ENCODE measurements around the gene ATP1B2. TPM values are rescaled to one million over a fixed set of nuclear protein-coding genes. Genes with fewer than 3 reads are reported as not detected.

Gene ATP1B2
- total and polyA plus RNA-seq, 2 of the 8 experiments (the other 6 are each of a cell fraction or from before 2014, with no cell fraction given), result 9.1 to 21.0 TPM

DNA sequence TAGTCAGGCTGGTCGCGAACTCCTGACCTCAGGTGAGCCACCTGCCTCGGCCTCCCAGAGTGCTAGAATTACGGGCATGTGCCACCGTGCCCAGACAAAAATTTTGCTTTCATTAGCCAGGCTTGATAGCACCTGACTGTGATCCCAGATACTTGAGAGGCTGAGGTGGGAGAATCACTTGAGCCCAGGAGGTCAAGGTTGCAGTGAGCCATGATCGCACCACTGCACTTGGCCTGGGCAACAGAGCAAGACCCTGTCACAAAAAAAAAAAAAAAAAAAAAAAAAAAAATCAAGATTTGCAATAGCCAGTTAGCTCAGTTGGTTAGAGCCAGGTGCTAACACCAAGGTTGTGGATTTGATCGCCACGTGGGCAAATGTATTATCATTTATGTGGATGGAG lies 29.9 kb upstream of the ATP1B2 start (continued):
- TF ChIP-seq, protein P1, sequence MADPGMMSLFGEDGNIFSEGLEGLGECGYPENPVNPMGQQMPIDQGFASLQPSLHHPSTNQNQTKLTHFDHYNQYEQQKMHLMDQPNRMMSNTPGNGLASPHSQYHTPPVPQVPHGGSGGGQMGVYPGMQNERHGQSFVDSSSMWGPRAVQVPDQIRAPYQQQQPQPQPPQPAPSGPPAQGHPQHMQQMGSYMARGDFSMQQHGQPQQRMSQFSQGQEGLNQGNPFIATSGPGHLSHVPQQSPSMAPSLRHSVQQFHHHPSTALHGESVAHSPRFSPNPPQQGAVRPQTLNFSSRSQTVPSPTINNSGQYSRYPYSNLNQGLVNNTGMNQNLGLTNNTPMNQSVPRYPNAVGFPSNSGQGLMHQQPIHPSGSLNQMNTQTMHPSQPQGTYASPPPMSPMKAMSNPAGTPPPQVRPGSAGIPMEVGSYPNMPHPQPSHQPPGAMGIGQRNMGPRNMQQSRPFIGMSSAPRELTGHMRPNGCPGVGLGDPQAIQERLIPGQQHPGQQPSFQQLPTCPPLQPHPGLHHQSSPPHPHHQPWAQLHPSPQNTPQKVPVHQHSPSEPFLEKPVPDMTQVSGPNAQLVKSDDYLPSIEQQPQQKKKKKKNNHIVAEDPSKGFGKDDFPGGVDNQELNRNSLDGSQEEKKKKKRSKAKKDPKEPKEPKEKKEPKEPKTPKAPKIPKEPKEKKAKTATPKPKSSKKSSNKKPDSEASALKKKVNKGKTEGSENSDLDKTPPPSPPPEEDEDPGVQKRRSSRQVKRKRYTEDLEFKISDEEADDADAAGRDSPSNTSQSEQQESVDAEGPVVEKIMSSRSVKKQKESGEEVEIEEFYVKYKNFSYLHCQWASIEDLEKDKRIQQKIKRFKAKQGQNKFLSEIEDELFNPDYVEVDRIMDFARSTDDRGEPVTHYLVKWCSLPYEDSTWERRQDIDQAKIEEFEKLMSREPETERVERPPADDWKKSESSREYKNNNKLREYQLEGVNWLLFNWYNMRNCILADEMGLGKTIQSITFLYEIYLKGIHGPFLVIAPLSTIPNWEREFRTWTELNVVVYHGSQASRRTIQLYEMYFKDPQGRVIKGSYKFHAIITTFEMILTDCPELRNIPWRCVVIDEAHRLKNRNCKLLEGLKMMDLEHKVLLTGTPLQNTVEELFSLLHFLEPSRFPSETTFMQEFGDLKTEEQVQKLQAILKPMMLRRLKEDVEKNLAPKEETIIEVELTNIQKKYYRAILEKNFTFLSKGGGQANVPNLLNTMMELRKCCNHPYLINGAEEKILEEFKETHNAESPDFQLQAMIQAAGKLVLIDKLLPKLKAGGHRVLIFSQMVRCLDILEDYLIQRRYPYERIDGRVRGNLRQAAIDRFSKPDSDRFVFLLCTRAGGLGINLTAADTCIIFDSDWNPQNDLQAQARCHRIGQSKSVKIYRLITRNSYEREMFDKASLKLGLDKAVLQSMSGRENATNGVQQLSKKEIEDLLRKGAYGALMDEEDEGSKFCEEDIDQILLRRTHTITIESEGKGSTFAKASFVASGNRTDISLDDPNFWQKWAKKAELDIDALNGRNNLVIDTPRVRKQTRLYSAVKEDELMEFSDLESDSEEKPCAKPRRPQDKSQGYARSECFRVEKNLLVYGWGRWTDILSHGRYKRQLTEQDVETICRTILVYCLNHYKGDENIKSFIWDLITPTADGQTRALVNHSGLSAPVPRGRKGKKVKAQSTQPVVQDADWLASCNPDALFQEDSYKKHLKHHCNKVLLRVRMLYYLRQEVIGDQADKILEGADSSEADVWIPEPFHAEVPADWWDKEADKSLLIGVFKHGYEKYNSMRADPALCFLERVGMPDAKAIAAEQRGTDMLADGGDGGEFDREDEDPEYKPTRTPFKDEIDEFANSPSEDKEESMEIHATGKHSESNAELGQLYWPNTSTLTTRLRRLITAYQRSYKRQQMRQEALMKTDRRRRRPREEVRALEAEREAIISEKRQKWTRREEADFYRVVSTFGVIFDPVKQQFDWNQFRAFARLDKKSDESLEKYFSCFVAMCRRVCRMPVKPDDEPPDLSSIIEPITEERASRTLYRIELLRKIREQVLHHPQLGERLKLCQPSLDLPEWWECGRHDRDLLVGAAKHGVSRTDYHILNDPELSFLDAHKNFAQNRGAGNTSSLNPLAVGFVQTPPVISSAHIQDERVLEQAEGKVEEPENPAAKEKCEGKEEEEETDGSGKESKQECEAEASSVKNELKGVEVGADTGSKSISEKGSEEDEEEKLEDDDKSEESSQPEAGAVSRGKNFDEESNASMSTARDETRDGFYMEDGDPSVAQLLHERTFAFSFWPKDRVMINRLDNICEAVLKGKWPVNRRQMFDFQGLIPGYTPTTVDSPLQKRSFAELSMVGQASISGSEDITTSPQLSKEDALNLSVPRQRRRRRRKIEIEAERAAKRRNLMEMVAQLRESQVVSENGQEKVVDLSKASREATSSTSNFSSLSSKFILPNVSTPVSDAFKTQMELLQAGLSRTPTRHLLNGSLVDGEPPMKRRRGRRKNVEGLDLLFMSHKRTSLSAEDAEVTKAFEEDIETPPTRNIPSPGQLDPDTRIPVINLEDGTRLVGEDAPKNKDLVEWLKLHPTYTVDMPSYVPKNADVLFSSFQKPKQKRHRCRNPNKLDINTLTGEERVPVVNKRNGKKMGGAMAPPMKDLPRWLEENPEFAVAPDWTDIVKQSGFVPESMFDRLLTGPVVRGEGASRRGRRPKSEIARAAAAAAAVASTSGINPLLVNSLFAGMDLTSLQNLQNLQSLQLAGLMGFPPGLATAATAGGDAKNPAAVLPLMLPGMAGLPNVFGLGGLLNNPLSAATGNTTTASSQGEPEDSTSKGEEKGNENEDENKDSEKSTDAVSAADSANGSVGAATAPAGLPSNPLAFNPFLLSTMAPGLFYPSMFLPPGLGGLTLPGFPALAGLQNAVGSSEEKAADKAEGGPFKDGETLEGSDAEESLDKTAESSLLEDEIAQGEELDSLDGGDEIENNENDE (IDR thresholded peaks at IDR 0.05; ENCODE audit: insufficient replicate concordance, low read length), result no peak
- TF ChIP-seq, protein P2, sequence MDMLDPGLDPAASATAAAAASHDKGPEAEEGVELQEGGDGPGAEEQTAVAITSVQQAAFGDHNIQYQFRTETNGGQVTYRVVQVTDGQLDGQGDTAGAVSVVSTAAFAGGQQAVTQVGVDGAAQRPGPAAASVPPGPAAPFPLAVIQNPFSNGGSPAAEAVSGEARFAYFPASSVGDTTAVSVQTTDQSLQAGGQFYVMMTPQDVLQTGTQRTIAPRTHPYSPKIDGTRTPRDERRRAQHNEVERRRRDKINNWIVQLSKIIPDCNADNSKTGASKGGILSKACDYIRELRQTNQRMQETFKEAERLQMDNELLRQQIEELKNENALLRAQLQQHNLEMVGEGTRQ (IDR thresholded peaks at IDR 0.05; ENCODE audit: low read length), result no peak
- TF ChIP-seq BACH1 (IDR thresholded peaks at IDR 0.05; ENCODE audit: low read length), result no peak
- TF ChIP-seq SP2 (IDR thresholded peaks at IDR 0.05; ENCODE audit: low read length), result no peak
- TF ChIP-seq CREB1 (IDR thresholded peaks at IDR 0.05), result no peak
- TF ChIP-seq HDAC2 (IDR thresholded peaks at IDR 0.05; ENCODE audit: borderline replicate concordance in 1 of 2, low read depth in 2 of 2, low read length in 2 of 2), result no peak
- TF ChIP-seq TBP (IDR thresholded peaks at IDR 0.05; ENCODE audit: low read depth, low read length), result no peak
- no peak for TF ChIP-seq RXRA (IDR thresholded peaks at IDR 0.05; ENCODE audit: insufficient read depth, low read depth, low read length)
- TF ChIP-seq ZNF274 (IDR thresholded peaks at IDR 0.05; ENCODE audit: borderline replicate concordance, extremely low read depth, low read length), result no peak
- TF ChIP-seq GTF2F1 (IDR thresholded peaks at IDR 0.05; ENCODE audit: borderline replicate concordance, low read depth, low read length), result no peak
- TF ChIP-seq POLR2A (IDR thresholded peaks at IDR 0.05; ENCODE audit: control extremely low read depth in 1 of 2, low read depth in 2 of 2, low read length in 2 of 2), result no peak
- no peak for TF ChIP-seq NRF1 (IDR thresholded peaks at IDR 0.05; ENCODE audit: low read depth, low read length)

All from H1 (cell line).